PC-3 (cell line): ENCODE measurements around the gene C20orf173.

Experiments used
- CTCF ChIP-seq: fragments of 300-600 bp; sonication (generic); conservative IDR thresholded peaks from 2 replicates; pipeline ENCODE4 v1.5.1; 2017; ENCODE audit warnings: antibody characterized with exemption, low read depth, mild to moderate bottlenecking, low read length
- EZH2phosphoT487 ChIP-seq: fragments of 300-600 bp; sonication (generic); IDR thresholded peaks from 2 replicates; pipeline ENCODE4 v1.6.1; 2018; ENCODE audit warnings: mild to moderate bottlenecking, antibody characterized with exemption, low read length, borderline replicate concordance

- TF ChIP-seq CTCF, result no peak
- TF ChIP-seq EZH2phosphoT487, result no peak
These were observed 22.4 kb downstream of the C20orf173 start for GRCh38 chr20:35506872-35507638.
